CD4-positive, alpha-beta T cell treated with Interleukin-6 at 100 ng/mL for 8 hours (primary cell): ENCODE results near the gene DTWD2.
A peak's percentile ranks its signal among the peaks of the same experiment; 100 is the strongest.
"Not testable (repeated sequence)": the region's sequence is repeated elsewhere in the genome, so short reads cannot be mapped to it uniquely, and the experiment has no call there.

ENCODE experiments used
- DNase-seq: peaks from one replicate; pipeline ENCODE4 v3.0.0-alpha.2; 2020; ENCODE audit warnings: mixed read lengths, low spot score

Gene DTWD2, protein sequence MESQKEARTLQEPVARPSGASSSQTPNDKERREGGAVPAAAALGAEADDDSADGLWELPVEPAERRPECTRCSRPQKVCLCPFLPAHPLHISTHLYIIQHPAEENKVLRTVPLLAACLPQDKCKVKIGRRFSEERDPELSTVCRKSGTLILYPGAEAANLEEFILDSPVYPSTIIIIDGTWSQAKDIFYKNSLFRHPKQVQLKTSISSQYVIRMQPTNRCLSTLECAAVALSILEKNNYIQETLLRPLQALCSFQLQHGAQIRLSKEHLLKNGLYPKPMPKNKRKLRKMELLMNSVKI

DNA sequence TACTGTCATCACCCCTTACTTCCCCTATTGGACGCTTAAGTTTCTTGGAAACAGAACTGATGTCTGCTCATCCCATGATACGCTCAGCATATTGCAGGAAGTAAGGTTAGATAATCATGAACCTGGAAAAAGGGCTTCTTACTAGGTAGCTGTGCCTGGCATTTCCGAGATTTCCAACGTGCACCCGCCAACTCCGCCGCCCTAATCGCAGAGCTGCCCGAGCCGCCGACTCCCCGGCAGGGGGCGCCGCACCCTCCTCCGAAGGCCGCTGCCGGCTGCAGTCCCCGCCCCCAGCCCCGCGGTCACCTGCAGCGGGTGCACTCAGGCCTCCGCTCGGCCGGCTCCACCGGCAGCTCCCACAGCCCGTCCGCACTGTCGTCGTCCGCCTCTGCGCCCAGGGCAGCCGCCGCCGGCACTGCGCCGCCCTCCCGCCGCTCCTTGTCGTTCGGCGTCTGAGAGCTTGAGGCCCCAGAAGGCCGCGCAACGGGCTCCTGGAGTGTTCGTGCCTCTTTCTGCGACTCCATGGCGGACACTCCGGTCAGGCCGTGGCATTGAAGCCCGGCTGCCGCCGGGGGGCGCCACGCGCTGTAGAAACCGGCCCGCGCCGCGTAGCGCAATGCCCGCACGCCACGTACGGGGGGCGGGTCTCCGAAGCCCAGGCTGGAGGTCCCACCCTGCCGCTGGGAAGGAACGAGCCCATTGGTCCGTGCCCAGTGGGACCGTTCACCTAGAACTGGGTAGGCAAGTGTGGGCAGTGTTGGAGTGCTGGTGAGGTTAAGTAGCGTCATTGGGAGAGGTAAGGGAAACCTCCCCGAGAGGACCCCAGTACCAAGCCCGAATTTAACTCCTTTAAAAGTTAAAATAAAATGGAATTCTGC, at the start of gene DTWD2:
Gene DTWD2 (minus strand): TSS at position 560 of the 878 bp plus-strand sequence. CDS start 36 bp downstream, at position 524.
- peak; percentile 91 for DNase-seq

DNA sequence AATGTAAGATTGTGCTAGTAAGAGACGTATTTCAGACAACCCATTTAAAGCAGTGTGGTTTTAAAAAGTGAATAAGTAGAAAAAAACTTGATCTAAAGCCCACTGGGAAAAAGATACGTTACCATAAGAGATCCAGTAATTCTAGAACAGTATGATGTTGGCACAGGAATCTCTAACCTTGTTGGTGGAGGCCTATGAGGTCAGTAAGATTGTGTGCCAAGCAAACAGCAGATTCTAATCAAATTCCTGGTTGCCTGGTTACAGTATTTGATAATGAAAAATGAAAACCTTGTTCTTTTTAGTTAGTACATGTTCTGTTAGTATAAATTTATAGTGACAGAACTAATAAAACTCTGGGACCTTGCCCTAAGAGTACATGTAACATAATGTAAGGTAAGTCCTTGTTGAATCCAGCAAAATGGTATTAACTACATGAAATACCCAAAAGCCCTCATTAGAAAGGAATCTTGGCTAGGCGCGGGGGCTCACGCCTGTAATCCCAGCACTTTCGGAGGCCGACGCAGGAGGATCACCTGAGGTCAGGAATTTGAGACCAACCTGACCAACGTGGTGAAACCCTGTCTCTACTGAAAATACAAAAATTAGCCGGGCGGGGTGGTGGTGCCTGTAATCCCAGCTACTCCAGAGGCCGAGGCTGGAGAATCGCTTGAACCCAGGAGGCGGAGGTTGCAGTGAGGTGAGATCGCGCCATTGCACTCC, 49.3 kb upstream of the DTWD2 start:
- DNase-seq, result no peak

DNA sequence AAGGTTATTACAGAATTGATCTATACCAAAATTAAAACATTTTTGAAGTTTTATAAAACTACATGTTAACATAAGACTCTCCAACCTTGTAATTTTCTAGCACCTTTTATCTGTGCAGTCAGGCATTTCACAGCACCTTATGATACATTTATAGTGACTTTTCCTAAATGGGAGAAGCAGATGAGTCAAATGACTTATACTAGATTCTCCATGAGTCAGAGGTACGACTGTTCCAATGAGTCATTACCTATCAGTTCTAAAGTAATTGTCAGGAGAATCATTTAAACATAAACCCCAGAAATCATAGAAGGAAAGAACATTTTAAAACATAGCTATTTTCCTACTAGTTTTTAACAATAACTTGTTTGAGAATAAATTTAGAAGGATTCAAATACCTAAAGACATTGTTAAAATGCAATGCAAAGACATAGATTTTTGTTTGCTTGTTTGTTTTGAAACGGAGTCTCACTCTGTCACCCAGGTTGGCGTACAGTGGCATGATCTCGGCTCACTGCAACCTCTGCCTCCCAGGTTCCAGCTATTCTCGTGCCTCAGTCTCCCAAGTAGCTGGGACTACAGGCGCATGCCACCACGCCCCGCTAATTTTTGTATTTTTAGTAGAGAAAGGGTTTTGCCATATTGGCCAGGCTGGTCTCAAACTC, 47.9 kb upstream of the DTWD2 start:
- no peak for DNase-seq

DNA sequence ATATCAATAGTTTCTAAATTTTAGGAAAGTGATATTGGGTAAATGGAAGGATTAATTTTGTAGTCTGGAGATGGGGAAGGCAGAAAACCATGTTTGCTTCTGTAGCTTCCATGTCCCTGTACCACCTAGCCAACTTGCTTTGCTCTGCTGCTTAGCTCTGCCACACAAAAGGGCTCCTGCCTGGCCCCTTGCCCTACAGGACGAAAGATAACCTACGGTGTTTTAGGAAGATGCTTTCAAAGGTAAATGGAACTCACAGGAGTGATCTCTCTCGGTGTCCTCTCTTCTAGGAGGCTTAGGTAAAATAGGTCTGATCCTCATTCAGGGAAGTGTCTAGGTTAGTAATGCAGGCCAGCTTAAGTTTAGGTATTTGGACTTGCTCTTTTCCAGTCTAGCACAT, 44.8 kb upstream of the DTWD2 start:
- DNase-seq, result no peak

DNA sequence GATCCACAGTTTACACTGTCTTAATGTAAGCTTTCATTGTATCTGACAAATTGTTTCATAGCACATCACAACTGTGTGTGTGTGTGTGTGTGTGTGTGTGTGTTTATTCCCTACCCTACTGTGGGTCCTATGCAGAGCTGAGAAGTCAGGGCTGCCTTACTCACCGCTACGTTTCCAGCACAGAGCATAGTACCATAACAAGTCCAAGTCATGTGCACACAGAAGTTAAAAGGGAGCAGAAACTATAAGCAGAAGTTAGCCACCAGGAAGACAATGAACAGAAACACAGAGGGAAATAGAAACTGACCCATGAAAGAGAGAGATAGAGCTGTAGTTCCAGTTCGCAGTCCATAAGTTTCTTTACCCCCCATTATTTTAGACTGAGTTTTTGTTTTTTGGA, 44.3 kb upstream of the DTWD2 start:
- DNase-seq, result no peak

DNA sequence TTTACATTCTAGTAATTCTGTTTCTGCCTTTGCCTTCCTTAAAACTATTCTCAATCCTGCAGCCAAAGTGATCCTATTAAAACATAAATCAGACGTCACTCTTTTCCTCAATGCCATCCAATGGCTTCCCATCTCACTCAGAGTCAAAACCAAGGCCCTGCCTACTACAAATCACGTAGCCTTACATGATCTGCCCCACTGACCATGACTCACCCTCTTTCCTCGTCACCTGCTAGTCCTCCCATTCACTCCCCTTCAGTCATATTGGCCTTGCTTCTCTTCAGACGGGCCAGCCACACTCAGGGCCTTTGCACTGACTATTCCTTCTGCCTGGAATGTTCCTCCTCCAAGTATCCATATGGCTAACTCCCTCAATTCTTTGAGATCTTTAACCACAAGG, 43.6 kb upstream of the DTWD2 start:
- no peak for DNase-seq

DNA sequence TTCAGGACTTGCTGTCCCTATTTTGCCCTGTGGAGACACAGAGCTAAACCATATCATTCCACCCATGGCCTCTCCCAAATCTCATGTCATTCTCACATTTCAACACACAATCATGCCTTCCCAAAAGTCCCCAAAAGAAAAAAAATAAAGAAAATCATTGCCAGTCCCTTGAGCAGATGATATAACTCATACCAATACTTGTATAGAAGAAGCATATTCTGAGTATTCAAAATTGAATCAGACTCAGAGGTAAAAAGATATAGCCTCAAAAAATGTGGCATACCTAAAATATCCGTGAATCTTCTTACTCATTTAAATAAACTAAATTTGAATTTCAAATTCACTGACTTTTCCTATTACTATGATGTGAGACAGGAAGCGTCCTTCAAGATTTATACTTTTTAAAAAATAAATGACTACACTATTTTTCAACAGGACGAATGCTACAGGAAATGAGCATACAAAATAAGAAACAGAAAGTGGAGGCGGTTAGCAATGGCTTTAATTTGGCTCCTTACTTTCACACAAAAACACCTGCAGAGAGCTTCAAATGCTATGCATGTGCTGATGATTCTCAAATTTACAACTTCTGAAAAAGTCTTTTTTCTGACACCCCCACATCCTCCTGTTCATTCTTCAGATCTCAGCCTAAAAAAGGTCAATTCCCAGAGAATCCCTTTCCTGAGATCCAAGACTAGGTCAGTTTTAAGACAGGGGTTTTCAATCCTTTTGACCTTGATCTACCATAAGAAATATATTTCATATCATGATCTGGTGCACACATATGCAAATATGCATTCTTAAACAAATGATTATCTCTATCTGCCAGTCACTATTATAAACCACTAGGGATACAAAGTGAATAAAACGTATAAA, 42.9 kb upstream of the DTWD2 start:
- peak; percentile 12 for DNase-seq

DNA sequence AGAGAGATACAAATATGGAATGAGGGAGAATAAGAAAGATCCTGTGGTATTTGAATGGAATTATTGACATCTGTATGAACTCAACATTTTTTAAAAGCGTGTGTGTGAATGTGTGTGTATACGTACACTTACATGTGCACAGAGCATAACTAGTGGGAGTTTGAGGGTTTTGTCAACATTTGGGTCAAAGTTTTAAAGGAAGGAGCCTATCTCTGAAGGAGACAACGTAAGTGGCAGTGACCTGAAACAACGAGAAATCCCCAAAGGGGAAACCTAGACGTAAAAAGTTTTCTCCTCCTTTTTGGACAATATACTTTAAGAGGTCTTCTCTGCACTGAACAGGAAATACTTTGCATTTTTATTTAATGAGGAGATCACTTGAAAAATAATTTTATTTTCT, 40.2 kb upstream of the DTWD2 start:
- DNase-seq, result no peak

DNA sequence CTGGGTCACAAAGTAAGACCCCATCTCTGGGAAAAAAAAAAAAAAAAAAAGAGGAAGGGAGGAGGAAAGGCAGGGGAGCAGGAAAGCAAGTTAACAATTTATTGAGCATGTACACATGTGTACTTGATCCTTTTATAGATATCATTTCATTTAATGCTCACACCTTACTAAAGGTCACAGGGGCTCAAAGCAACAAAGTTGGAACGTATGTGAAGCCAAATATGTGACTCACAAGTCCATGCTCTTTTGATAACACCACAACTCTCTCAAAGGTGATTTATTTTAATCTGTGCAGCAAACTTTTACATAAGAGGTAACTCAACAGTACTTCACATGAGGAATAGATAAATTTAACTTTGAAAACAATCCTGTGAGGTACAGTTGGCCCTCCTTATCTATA, 34.4 kb upstream of the DTWD2 start:
- DNase-seq, result no peak

DNA sequence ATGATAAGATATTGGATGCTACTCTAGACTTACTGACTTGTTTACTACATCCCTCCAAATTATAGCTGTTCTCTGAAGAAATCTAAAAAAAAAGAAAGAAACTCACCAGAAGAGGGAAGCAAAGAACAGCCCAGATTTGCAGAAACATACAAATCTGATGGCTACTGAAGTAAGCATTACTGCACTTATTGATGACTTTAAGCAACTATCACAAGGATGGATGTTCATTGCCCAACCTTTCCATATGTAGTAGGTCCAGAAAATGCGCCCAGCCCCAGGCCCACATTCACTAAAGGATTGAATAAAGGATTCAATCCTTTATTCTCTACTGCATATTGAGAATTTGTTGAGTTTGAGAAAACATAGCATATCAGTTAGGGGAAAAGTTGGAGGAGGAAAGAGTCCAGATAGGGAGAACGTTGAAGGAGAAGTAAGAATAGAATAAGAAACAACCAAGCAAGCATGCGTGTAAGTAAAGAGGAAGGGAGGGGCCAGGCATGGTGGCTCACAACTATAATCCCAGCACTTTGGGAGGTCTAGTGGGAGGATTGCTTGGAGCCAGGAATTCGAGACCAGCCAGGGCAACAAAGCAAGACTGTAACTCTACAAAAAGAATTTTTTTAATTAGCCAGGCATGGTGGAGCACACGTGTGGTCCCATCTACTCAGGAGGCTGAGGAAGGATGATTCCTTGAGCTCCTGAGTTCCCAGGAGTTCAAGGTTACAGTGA, 33.8 kb upstream of the DTWD2 start:
- DNase-seq, result peak; percentile 15

DNA sequence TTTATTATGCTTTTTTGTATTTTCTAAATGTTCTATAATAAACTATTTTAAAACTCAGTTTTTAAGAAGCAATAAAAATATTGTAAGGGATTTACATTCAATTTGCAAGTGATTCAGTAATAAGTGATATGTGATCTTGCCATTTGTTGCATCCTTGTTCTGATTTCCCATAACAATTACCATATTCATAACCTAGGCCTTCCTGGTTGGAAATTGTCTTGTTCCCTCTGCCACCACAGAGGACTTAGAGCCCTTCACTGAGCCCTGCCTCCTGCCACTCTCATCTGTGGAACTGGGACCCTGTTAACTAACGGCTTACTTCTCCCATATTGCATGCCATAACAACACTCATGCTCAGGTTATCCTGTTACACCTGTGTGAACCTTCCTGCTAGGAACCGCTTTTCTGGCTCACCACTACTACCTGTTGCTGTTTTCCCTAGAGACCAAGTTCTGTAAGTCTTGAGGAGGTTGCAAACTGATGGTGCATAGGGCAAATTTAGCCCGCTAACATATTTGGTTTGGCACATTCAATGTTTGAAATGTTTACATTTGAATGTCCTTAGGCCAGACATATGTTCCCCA, 32.9 kb upstream of the DTWD2 start:
- no peak for DNase-seq

DNA sequence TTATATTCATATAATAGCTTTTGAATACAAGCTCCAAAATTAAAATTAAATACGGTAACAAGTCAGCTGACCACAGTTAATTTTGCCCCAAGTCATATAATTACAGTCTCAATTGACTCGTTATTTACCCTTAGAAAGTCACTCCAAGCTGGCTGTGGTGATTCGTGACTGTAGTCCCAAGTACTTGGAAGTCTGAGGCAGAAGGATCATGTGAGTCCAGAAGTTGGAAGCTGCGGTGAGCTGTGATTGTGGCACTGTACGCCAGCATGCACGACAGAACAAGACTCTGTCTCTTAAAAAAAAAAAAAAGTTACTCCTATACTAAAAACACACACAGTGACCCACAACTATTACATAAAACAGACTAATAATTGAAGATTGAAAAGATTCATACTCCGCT, 31.6 kb upstream of the DTWD2 start:
- DNase-seq, result no peak

DNA sequence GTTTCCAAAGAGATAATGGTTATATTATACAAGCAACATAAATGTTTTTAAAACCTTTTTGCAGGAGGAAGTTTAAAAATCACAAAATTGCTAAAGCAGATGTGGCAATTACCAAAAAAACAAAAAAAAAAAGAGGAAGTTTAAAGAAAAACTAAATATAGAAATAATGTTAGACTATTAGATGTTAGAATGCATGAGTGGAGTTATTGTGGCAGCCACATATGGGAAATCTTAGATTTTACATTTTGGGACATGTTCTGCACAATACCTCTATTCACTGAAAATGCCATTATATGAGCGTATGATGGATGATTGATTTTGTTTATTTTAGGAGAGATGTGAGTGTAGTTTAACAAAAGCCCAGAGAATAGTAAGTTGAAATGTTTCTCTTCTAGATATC, 31.2 kb upstream of the DTWD2 start:
- no peak for DNase-seq

DNA sequence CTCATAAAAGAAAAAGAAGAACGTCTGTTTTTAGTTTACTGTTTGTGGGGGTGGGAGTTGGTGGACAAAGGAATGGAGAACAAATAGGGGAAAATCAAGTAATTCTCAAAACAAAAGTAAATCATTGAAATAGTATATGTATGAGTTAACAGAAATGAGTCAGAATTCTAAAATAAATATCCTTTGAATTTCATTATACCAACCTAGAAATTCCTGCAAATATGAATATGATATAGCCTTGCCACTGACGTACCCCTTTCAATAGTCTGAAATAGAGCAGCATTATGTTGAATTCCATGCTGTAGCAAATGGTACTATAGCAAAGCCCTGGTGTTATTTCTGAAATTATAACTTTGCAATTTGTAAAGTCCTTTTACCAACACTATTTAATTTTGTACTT, 29.6 kb upstream of the DTWD2 start:
- no peak for DNase-seq

DNA sequence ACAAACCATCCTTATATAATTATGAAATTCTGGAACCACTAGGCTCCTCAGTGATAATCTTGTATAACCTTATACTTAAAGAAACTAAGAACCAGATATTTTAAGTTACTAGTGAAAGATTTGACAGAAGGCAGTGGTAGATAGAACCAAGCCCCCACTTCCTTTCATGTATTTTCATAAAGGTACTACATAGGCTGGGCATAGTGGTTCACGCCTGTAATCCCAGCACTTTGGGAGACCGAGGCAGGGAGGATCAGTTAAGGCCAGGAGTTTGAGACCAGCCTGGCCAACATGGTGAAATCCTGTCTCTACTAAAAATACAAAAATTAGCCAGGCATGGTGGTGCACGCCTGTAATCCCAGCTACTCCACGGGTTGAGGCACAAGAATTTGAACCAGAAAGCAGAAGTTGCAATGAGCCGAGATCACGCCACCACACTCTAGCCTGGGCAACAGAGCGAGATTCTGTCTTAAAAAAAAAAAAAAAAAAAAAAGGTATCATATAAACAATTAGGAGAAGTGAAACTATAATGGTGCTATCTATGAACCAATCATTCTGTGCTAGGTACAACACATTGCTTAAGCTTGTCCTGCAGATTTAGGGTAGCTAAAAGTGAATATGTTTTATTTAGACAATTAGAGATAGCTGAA, 27.9 kb upstream of the DTWD2 start:
- DNase-seq, result no peak

DNA sequence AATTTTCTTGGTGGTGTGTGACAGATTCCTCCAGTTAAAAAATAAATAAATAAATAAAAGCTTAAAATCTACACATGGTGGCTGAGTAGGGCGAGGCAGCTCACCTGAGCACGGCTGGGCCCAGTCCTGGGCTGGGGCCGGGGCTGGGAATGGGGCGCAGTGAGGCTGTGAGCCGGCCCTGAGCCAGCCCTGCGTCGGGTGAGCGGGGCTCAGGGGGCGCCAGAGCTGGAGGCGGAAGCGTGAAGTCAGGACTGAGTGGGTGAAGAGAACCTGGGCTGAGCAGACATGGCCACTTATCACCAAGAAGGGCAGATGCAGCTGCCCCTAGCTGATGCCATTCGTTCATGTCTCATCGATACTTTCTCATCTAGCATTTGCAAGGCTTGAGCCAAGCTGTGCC, 22.8 kb upstream of the DTWD2 start:
- DNase-seq, result no peak

DNA sequence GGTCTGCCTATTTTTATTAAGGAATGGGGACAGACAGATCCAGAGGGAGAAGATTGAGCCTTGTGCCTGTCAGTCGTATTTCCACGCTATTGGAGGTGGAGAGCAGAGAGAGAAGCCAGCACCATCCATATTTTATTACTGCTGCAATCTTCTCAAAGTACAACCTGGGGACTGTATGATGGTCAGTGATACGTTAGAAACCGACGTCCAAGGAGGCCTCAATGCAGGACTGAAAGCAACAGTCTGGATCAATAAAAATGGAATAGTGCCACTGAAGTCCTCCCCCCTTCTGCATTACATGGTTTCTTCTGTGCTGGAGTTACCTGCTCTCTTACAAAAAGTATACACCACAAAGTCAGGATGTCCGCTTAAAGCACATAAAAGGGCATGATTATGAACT, 21.9 kb upstream of the DTWD2 start:
- no peak for DNase-seq

DNA sequence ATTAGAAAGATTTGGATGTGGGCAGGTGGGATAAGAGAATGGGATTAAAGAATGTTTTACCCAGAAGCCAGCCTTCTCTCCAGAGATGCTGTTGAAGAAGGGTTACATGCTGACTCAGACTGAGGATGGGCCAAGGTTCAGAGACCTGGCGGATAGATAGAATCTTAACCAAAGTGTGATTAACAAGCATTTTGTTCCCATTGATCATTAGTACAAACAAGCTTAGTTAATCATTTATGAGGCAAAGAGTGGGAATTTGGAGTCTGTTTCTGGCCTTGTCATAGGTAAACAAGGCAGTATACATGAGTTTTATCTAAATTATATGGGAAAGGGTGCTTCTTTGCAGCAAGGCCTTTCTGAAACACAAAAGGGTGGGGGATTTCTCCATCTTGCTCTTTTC, 20.8 kb upstream of the DTWD2 start:
- no peak for DNase-seq

DNA sequence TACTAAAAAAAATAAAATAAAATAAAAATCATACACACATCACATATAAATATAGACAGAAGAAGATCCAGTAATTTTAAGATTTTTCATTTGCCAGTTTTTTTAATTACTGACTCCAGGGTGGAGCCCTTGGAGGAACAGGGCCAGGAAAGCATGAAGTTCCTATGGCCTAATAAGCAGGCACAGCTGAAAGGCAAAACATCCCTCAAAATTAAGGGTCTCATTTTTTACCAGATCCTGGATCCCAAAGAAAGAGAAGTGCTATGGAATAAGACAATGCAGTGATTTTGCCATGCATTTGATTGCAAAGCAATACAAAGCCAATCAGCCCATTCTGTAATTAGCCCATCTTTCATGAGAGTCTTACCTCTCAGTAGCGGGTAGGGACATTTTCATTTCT, 11.3 kb upstream of the DTWD2 start:
- DNase-seq, result no peak

DNA sequence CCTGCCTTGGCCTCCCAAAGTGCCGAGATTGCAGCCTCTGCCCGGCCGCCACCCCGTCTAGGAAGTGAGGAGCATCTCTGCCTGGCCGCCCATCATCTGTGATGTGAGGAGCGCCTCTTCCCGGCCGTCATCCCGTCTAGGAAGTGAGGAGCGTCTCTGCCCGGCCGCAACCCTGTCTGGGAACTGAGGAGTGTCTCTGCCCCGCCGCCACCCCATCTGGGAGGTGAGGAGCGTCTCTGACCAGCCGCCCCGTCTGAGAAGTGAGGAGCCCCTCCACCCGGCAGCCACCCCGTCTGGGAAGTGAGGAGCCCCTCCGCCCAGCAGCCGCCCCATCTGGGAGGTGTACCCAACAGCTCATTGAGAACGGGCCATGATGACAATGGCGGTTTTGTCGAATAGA, 10.5 kb upstream of the DTWD2 start:
- DNase-seq, result not testable (repeated sequence)
